Sigmoid colon (tissue), 7 donors: ENCODE results near the gene ADRB1. TPM values are rescaled to one million over a fixed set of nuclear protein-coding genes. Genes with fewer than 3 reads are reported as not detected.

Source experiments
- DNase-seq: peaks from one replicate; pipeline ENCODE4 v3.0.0-alpha.2; 2019
- H3K27ac ChIP-seq, 4 donors: fragments of 200-600 bp; sonication (generic); one replicate each; pipeline ENCODE4 v1.5.1; 2016 to 2019; ENCODE audit warnings: mild to moderate bottlenecking in 1 of 4
- H3K27me3 ChIP-seq, 3 donors: fragments of 200-600 bp; sonication (generic); one replicate each; pipeline ENCODE4 v1.5.1; 2019; ENCODE audit warnings: mild to moderate bottlenecking in 1 of 3
- H3K36me3 ChIP-seq, 4 donors: fragments of 200-600 bp; sonication (generic); one replicate each; pipeline ENCODE4 v1.5.1; 2016 to 2019
- H3K4me1 ChIP-seq, 4 donors: fragments of 200-600 bp; sonication (generic); one replicate each; pipeline ENCODE4 v1.5.1; 2017 to 2019
- H3K4me3 ChIP-seq, 4 donors: fragments of 200-600 bp; sonication (generic); one replicate each; pipeline ENCODE4 v1.5.1; 2017 to 2019; ENCODE audit warnings: mild to moderate bottlenecking in 2 of 4, moderate library complexity in 1 of 4
- H3K9me3 ChIP-seq, 4 donors: fragments of 200-600 bp in 3 of 4; sonication (generic) in 3 of 4; one replicate each; pipeline versions ENCODE4 v1.5.1 to v1.6.1; 2013 to 2019
- EP300 ChIP-seq, 4 donors: sonication (generic); formaldehyde crosslinking; IDR thresholded peaks; one replicate each; pipeline ENCODE4 v1.6.1; 2017; ENCODE audit warnings: antibody characterized with exemption in 4 of 4
- POLR2A ChIP-seq, 2 donors: fragments of 450-650 bp; IDR thresholded peaks; one replicate each; pipeline ENCODE4 v1.6.1; 2016; ENCODE audit warnings: antibody characterized with exemption in 2 of 2, mild to moderate bottlenecking in 2 of 2, moderate library complexity in 2 of 2
- POLR2AphosphoS5 ChIP-seq, 4 donors: sonication (generic); formaldehyde crosslinking; IDR thresholded peaks; one replicate each; pipeline ENCODE4 v1.6.1; 2017; ENCODE audit warnings: antibody characterized with exemption in 4 of 4
- WGBS, 2 donors: extraction: QIAGEN DNeasy Blood & Tissue Kit; methylation state at CpG; one replicate each; pipeline ENCODE4 v1.1.7; 2013; 5-methylcytosine and 5-hydroxymethylcytosine counted together
- intact Hi-C: fragments of 100-400 bp; cut with DNase I; formaldehyde crosslinking; loops from one replicate; pipeline ENCODE4 v1.15.1; 2023
- polyA plus RNA-seq, 3 donors: library from polyadenylated mRNA; stranded (reverse); fragments of 200-250 nt; gene quantifications; one replicate each; pipeline ENCODE4 v1.2.3, GENCODE V29; 2013
- total RNA-seq, 4 donors: library from RNA; depleted of rRNA; stranded (reverse); fragments of >200 nt; gene quantifications; one replicate each; pipeline ENCODE4 v1.1.0, GENCODE V29; 2016
- TF ChIP-seq, protein P1 (sequence below), 4 experiments: fragments of 450-650 bp in 3 of 4; fragments of 200-600 bp in 1 of 4; IDR thresholded peaks; one replicate each; pipeline ENCODE4 v1.5.1; 2016 to 2019; ENCODE audit warnings: antibody characterized with exemption in 4 of 4, mild to moderate bottlenecking in 3 of 4, moderate library complexity in 2 of 4
- donor health status: healthy with polysubstance abuse.
- donor health status: Bipolar disorder and iron deficiency.
- donor health status: healthy.

The ADRB1 gene
- total and polyA plus RNA-seq, 7 donors: 0.23 to 34.5 (median 1.4) TPM

- TF ChIP-seq POLR2AphosphoS5 (IDR thresholded peaks at IDR 0.05) (no peak), EP300 (IDR thresholded peaks at IDR 0.05) (no peak), POLR2A (IDR thresholded peaks at IDR 0.05) (no peak)
- TF ChIP-seq, protein P1, sequence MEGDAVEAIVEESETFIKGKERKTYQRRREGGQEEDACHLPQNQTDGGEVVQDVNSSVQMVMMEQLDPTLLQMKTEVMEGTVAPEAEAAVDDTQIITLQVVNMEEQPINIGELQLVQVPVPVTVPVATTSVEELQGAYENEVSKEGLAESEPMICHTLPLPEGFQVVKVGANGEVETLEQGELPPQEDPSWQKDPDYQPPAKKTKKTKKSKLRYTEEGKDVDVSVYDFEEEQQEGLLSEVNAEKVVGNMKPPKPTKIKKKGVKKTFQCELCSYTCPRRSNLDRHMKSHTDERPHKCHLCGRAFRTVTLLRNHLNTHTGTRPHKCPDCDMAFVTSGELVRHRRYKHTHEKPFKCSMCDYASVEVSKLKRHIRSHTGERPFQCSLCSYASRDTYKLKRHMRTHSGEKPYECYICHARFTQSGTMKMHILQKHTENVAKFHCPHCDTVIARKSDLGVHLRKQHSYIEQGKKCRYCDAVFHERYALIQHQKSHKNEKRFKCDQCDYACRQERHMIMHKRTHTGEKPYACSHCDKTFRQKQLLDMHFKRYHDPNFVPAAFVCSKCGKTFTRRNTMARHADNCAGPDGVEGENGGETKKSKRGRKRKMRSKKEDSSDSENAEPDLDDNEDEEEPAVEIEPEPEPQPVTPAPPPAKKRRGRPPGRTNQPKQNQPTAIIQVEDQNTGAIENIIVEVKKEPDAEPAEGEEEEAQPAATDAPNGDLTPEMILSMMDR (IDR thresholded peaks at IDR 0.05): no peak
- Histone ChIP-seq H3K9me3 (no peaks in the 10 kb centered on the region), H3K4me3 (no peak overlapping the region), H3K27ac (peak overlapping the region in 1 of 4 donors; percentile 86), H3K4me1 (peaks cover 0 to 25% (median 17%) of the 10 kb centered on the region in 4 donors), H3K36me3 (no peaks in the 10 kb centered on the region), H3K27me3 (peaks cover 0 to 18% (median 9%) of the 10 kb centered on the region in 3 donors)
- intact Hi-C loops: no loop called here
- 83 to 85% methylated on average over 3 of the region's 3 CpGs for WGBS, 2 donors
- no peak for DNase-seq
Observed at GRCh38 chr10:114038819-114039218, 4.8 kb upstream of the ADRB1 start.

DNA sequence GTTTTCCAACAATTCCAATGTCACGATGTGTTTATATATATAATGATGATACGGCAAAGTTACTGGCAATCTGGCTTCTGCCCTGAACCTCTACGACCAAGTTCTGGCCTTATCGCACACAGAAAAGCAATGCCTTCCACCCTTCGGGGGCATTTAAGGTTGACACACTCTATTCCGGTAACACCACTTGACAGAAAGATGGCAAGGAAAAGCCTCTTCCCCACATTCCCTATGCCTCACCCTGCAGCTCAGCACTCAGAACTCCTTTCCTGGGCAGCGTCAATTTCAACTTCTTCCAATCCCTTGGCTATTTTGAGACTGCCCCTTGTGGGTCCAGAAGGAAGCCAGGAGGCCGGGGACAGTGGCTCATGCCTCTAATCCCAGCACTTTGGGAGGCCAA is 2.5 kb upstream of the ADRB1 start:
- Histone ChIP-seq H3K4me1 (peaks cover 0 to 28% (median 23%) of the 10 kb centered on the region in 4 donors), H3K36me3 (no peaks in the 10 kb centered on the region), H3K27ac (peak overlapping the region; percentile 27 to 89 (median 86)), H3K27me3 (peaks cover 0 to 34% (median 17%) of the 10 kb centered on the region in 3 donors), H3K4me3 (no peak overlapping the region), H3K9me3 (no peaks in the 10 kb centered on the region)
- DNase-seq: no peak
- WGBS, 2 donors: 78 to 92% methylated on average over 8 of the region's 8 CpGs
- TF ChIP-seq POLR2A (IDR thresholded peaks at IDR 0.05): no peak
- TF ChIP-seq POLR2AphosphoS5 (IDR thresholded peaks at IDR 0.05): peak in 3 of 4 donors; percentile 61 to 80 (median 72)
- TF ChIP-seq, protein P1 (IDR thresholded peaks at IDR 0.05): no peak
- peak in 3 of 4 donors; percentile 44 to 66 (median 44) for TF ChIP-seq EP300 (IDR thresholded peaks at IDR 0.05)
- intact Hi-C loops: loop anchor here (10.0 kb wide), 1 partner anchor 86 kb away; no protein-coding TSS in a partner anchor

DNA sequence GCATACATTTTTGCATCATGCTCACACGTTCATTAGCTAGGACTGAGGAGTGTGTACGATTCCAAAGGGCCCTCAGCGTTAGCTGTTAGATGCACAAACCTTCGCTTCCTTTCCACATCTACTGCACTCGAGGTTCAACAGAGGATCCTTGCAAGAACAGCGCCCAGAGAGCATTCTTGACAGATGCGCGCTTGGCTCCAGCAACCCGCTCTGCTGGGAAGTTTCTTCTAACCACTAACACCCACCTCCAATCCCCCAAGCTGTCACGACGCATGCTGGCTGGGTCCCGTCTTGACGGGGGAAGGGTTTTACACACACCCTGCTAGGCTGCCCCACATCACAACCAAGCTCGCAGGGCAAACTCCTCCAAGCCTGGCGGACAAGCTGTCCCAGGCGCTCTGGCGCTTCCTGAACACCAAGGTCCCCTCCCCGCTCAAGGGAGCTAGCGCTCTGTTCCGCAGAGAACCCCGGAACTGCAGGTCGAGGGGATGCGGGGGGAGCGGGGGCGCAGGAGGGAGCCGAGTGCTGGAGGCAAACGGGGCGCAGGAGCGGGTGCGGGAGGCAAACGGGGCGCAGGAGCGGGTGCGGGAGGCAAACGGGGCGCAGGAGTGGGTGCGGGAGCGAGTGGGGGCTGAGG is 653 bp upstream of the ADRB1 start:
- peak overlapping the region; percentile 86 to 93 (median 88) for H3K27ac ChIP-seq
- intact Hi-C loops: loop anchor here (10.0 kb wide), 1 partner anchor 88 kb away; no protein-coding TSS in a partner anchor
- peak overlapping the region; percentile 48 to 59 (median 58) for H3K4me3 ChIP-seq
- peaks cover 0 to 28% (median 23%) of the 10 kb centered on the region in 4 donors for H3K4me1 ChIP-seq
- 1% methylated on average over 38 of the region's 38 CpGs for WGBS, 2 donors
- DNase-seq: peak; percentile 76
- TF ChIP-seq POLR2AphosphoS5 (IDR thresholded peaks at IDR 0.05): peak in 3 of 4 donors; percentile 25 to 47 (median 37)
- TF ChIP-seq, protein P1 (IDR thresholded peaks at IDR 0.05): no peak
- H3K36me3 ChIP-seq: no peaks in the 10 kb centered on the region
- H3K9me3 ChIP-seq: no peaks in the 10 kb centered on the region
- peaks cover 0 to 34% (median 17%) of the 10 kb centered on the region in 3 donors for H3K27me3 ChIP-seq

DNA sequence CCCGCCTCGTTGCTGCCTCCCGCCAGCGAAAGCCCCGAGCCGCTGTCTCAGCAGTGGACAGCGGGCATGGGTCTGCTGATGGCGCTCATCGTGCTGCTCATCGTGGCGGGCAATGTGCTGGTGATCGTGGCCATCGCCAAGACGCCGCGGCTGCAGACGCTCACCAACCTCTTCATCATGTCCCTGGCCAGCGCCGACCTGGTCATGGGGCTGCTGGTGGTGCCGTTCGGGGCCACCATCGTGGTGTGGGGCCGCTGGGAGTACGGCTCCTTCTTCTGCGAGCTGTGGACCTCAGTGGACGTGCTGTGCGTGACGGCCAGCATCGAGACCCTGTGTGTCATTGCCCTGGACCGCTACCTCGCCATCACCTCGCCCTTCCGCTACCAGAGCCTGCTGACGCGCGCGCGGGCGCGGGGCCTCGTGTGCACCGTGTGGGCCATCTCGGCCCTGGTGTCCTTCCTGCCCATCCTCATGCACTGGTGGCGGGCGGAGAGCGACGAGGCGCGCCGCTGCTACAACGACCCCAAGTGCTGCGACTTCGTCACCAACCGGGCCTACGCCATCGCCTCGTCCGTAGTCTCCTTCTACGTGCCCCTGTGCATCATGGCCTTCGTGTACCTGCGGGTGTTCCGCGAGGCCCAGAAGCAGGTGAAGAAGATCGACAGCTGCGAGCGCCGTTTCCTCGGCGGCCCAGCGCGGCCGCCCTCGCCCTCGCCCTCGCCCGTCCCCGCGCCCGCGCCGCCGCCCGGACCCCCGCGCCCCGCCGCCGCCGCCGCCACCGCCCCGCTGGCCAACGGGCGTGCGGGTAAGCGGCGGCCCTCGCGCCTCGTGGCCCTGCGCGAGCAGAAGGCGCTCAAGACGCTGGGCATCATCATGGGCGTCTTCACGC is 825 bp downstream of the ADRB1 start:
- peak overlapping the region; percentile 86 to 93 (median 88) for H3K27ac ChIP-seq
- TF ChIP-seq POLR2AphosphoS5 (IDR thresholded peaks at IDR 0.05): peak in 2 of 4 donors; percentile 20 to 22
- TF ChIP-seq, protein P1 (IDR thresholded peaks at IDR 0.05): no peak
- DNase-seq: no peak
- intact Hi-C loops: loop anchor here (5.0 to 10.0 kb wide), 2 partner anchors 53 to 90 kb away; no protein-coding TSS in a partner anchor
- peak overlapping the region; percentile 48 to 59 (median 58) for H3K4me3 ChIP-seq
- H3K27me3 ChIP-seq: peaks cover 0 to 34% (median 17%) of the 10 kb centered on the region in 3 donors
- H3K4me1 ChIP-seq: peaks cover 0 to 35% (median 31%) of the 10 kb centered on the region in 4 donors
- H3K9me3 ChIP-seq: no peaks in the 10 kb centered on the region
- WGBS, 2 donors: 10 to 19% methylated on average over 106 of the region's 106 CpGs
- no peaks in the 10 kb centered on the region for H3K36me3 ChIP-seq
